ENCODE data around the gene SETD1A.

The SETD1A gene

GRCh38 chr16:31033709-31034492, 76.3 kb downstream of the SETD1A start:
- Histone ChIP-seq H3K27ac (peak overlapping the region; percentile 61 to 98 (median 94)), H3K4me3 (peak overlapping the region; percentile 62 to 98 (median 84))

Data from skin epidermis (tissue), 12 donors.